ENCODE measurements around the gene C11orf98. TPM values are rescaled to one million over a fixed set of nuclear protein-coding genes. Genes with fewer than 3 reads are reported as not detected.

The C11orf98 gene
- 139 and 150 TPM in 2 replicates for total RNA-seq (2021)
- long read RNA-seq, transcript C11orf98-201 (4 exons, 654 nt): major isoform, 69 of 77 reads
- long read RNA-seq, transcript C11orf98-203 (3 exons, 774 nt): minor isoform, 7 of 77 reads
- long read RNA-seq, partial matches to known transcripts: 0 of 77 reads
- long read RNA-seq, other reads (novel, unspliced or antisense): 1 of 77 reads

DNA sequence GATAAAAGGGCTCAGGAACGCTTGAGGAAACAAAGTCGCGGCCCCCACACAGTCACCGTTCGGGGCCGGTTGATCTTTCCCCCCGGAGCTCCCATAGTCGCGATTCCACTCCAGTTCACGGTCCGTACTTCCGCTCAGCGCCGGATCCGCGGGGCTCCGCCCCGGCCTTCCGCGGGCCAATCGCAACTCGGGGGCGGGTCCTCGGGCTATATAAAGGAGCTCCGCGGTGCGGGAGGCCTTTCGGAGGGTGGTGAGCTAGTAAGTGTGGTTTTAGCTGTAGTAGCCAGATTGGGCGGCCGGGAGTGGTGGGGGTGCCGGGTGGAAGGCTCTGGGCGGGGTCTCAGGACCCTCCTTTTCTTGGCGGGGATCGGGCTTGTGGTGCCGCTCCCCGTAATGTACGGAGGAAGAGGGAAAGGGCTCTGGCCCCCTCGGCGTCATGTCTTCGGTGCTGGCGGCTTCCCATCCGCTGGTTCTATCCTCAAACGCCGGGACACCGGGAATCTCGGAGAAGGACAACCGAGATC lies at the start of gene C11orf98, which contains the start of gene CSKMT:
TSS of gene C11orf98 (minus strand) at position 136 of the 524 bp plus-strand sequence. CDS start at position 95, 41 bp downstream.
TSS of gene CSKMT (plus strand) at position 238 of the 524 bp plus-strand sequence. CDS start 568 bp downstream, outside the sequence.
- Histone ChIP-seq H2BK5ac (ENCODE audit: insufficient read length, low read length) (no peak within 1 kb of the TSS), H3K18ac (ENCODE audit: insufficient read length, low read depth, low read length) (peak within 1 kb of the TSS; percentile 51), H3K23ac (ENCODE audit: insufficient read length, low read depth, low read length) (no peak within 1 kb of the TSS), H3K4me2 (ENCODE audit: insufficient read depth, insufficient read length, low read length) (peak within 1 kb of the TSS; percentile 86), H2BK120ac (ENCODE audit: low read depth, low read length, poor library complexity, severe bottlenecking) (no peak within 1 kb of the TSS), H3K79me1 (ENCODE audit: insufficient read depth, low read depth, low read length, poor library complexity, severe bottlenecking) (no peaks in the 10 kb centered on the region), H2AK5ac (ENCODE audit: insufficient read length, low read length) (no peak within 1 kb of the TSS), H3K9me3 (ENCODE audit: control insufficient read depth, low read depth, low read length) (no peaks in the 10 kb centered on the region), H3K79me2 (ENCODE audit: insufficient read depth, low read length) (peaks cover 3% of the 10 kb centered on the region; the same call in 1 of the 2 replicates), H3T11ph (ENCODE audit: low read length) (no peak within 1 kb of the TSS), H3K27me3 (ENCODE audit: insufficient read depth, low read length) (no peaks in the 10 kb centered on the region), H2BK20ac (ENCODE audit: low read depth, low read length, poor library complexity, severe bottlenecking) (no peak within 1 kb of the TSS), H4K8ac (replicated peaks; ENCODE audit: insufficient read length, low read depth, low read length) (no peak within 1 kb of the TSS), H3K4me1 (ENCODE audit: insufficient read depth, low read length) (peaks cover 2% of the 10 kb centered on the region; the same call in 1 of the 2 replicates), H3K4ac (ENCODE audit: low read depth, low read length) (no peak within 1 kb of the TSS), H3K27ac (ENCODE audit: insufficient read length, low read depth, low read length) (no peak within 1 kb of the TSS), H3K14ac (ENCODE audit: insufficient read depth, low read length) (peak within 1 kb of the TSS; percentile 74), H2BK12ac (ENCODE audit: insufficient read length, low read depth, low read length) (no peak within 1 kb of the TSS), H3K56ac (ENCODE audit: insufficient read length, low read depth, low read length) (no peak within 1 kb of the TSS), H4K91ac (ENCODE audit: insufficient read length, low read depth, low read length) (no peak within 1 kb of the TSS), H3K9ac (ENCODE audit: extremely low read depth, insufficient read length, low read length) (peak within 1 kb of the TSS; percentile 95), H4K20me1 (ENCODE audit: control insufficient read depth, insufficient read depth, insufficient read length) (no peaks in the 10 kb centered on the region), H4K5ac (ENCODE audit: insufficient read length, low read depth, low read length) (no peak within 1 kb of the TSS), H2AFZ (ENCODE audit: low read length) (no peak within 1 kb of the TSS), H2BK15ac (ENCODE audit: low read depth, low read length) (no peak within 1 kb of the TSS), H3K23me2 (ENCODE audit: insufficient read length, low read depth, low read length, poor library complexity, severe bottlenecking) (peaks cover 14% of the 10 kb centered on the region)
- H3K4me1 Mint-ChIP-seq: peaks cover 17 to 21% of the 10 kb centered on the region in 2 experiments
- H3K4me3 Mint-ChIP-seq: peak within 1 kb of the TSS; percentile 94 to 99
- peak; percentile 92 for DNase-seq
- H3K9me3 Mint-ChIP-seq: no peaks in the 10 kb centered on the region; a peak in 1 of 5 replicates
- TF ChIP-seq, protein P1, sequence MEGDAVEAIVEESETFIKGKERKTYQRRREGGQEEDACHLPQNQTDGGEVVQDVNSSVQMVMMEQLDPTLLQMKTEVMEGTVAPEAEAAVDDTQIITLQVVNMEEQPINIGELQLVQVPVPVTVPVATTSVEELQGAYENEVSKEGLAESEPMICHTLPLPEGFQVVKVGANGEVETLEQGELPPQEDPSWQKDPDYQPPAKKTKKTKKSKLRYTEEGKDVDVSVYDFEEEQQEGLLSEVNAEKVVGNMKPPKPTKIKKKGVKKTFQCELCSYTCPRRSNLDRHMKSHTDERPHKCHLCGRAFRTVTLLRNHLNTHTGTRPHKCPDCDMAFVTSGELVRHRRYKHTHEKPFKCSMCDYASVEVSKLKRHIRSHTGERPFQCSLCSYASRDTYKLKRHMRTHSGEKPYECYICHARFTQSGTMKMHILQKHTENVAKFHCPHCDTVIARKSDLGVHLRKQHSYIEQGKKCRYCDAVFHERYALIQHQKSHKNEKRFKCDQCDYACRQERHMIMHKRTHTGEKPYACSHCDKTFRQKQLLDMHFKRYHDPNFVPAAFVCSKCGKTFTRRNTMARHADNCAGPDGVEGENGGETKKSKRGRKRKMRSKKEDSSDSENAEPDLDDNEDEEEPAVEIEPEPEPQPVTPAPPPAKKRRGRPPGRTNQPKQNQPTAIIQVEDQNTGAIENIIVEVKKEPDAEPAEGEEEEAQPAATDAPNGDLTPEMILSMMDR (conservative IDR thresholded peaks at IDR 0.05): no peak
- no CpG with 5 or more reads among the region's 47 CpGs for WGBS (ENCODE audit: extremely low coverage, insufficient read length, low lambda C conversion rate)
- H3K36me3 Mint-ChIP-seq (ENCODE audit: insufficient read depth in 1 of 3, low read depth in 3 of 3): peaks cover 29 to 57% (median 29%) of the 10 kb centered on the region in 3 experiments
- no peaks in the 10 kb centered on the region; the same call in 1 of the 2 replicates for H3K27me3 Mint-ChIP-seq (ENCODE audit: low read depth)
- peak within 1 kb of the TSS; percentile 96 to 98 (median 97) for H3K27ac Mint-ChIP-seq
